CD4-positive, CD25-positive, alpha-beta regulatory T cell (primary cell): ENCODE results near the gene MSANTD7. TPM values are rescaled to one million over a fixed set of nuclear protein-coding genes. Genes with fewer than 3 reads are reported as not detected.

ENCODE experiments used
- ATAC-seq, 2 donors: fragments of 150-1000 bp; cut with Tn5 transposase; one replicate each; pipeline ENCODE4 v1.10.0; 2021; ENCODE audit warnings: low read depth in 2 of 2, moderate number of reproducible peaks in 2 of 2, moderate library complexity in 1 of 2
- DNase-seq, 3 donors: peaks; one replicate each; pipeline versions ENCODE4 v3.0.0 to v3.0.0-alpha.2; 2012 to 2022; ENCODE audit warnings: mixed read lengths in 1 of 3
- H3K27ac ChIP-seq: one replicate; pipeline ENCODE4 v1.7.0; 2013; ENCODE audit warnings: mild to moderate bottlenecking, low read length; ENCODE audit not compliant: insufficient read depth, poor library complexity, severe bottlenecking
- H3K27me3 ChIP-seq: one replicate; pipeline ENCODE4 v1.7.0; 2013; ENCODE audit warnings: low read length; ENCODE audit not compliant: control insufficient read depth, insufficient read depth
- H3K36me3 ChIP-seq: one replicate; pipeline ENCODE4 v1.7.0; 2013; ENCODE audit warnings: mild to moderate bottlenecking, low read length, moderate library complexity; ENCODE audit not compliant: control insufficient read depth, insufficient read depth
- H3K4me1 ChIP-seq: 2 replicates; pipeline ENCODE4 v1.7.0; 2013; ENCODE audit warnings: mild to moderate bottlenecking, low read length; ENCODE audit not compliant: insufficient read depth, control insufficient read depth, poor library complexity, severe bottlenecking
- H3K4me3 ChIP-seq: one replicate; pipeline ENCODE4 v1.7.0; 2013; ENCODE audit warnings: low read depth, mild to moderate bottlenecking, low read length, moderate library complexity
- H3K9me3 ChIP-seq, 2 experiments: 1 replicate in 1 of 2; 2 replicates in 1 of 2; pipeline ENCODE4 v1.7.0; 2013; ENCODE audit warnings: low read length in 2 of 2, mild to moderate bottlenecking in 1 of 2, moderate library complexity in 1 of 2; ENCODE audit not compliant: control insufficient read depth in 2 of 2
- H3K27ac Mint-ChIP-seq, 3 donors: one replicate each; pipeline ENCODE4 v1.8.0; 2020 to 2022; ENCODE audit warnings: mild to moderate bottlenecking in 3 of 3, mixed read lengths in 3 of 3, moderate library complexity in 2 of 3
- H3K27me3 Mint-ChIP-seq: one replicate; pipeline ENCODE4 v1.8.0; 2022; ENCODE audit warnings: mild to moderate bottlenecking, mixed read lengths
- H3K36me3 Mint-ChIP-seq: one replicate; pipeline ENCODE4 v1.8.0; 2020; ENCODE audit warnings: mixed read lengths
- H3K4me1 Mint-ChIP-seq, 4 donors: one replicate each; pipeline ENCODE4 v1.8.0; 2020 to 2022; ENCODE audit warnings: mixed read lengths in 4 of 4, mild to moderate bottlenecking in 1 of 4
- H3K4me3 Mint-ChIP-seq, 4 donors: one replicate each; pipeline ENCODE4 v1.8.0; 2020 to 2022; ENCODE audit warnings: mild to moderate bottlenecking in 4 of 4, mixed read lengths in 4 of 4, moderate library complexity in 3 of 4
- H3K9me3 Mint-ChIP-seq, 7 donors: one replicate each; pipeline ENCODE4 v1.8.0; 2020 to 2022; ENCODE audit warnings: mixed read lengths in 7 of 7, mild to moderate bottlenecking in 3 of 7, moderate library complexity in 2 of 7
- polyA plus RNA-seq, 4 donors: library from polyadenylated mRNA; unstranded; fragments of 300-500 nt; fragmentation: Illumina TruSeq; gene quantifications; one replicate each; pipeline ENCODE4 v1.2.3, GENCODE V29; 2021
- total RNA-seq: library from RNA; stranded (reverse); gene quantifications from one replicate; pipeline ENCODE4 v1.2.3, GENCODE V29; 2022

The MSANTD7 gene
- total RNA-seq (28.9 TPM), polyA plus RNA-seq (10 to 100 TPM in 1 of 4 donors, 1 to 10 TPM in 3; 8.4 to 11.7 (median 9.8) TPM)

GRCh38 chr10:14837757-14838581, at the start of gene MSANTD7, which contains the start of the genes CDNF and HSPA14:
TSS of gene MSANTD7 (plus strand) at chr10:14838306. CDS start at chr10:14842285, 3,979 bp downstream.
TSS of gene CDNF (minus strand) at chr10:14838037. CDS start at chr10:14837946, 91 bp downstream.
TSS of gene HSPA14 (plus strand) at chr10:14838306. CDS start at chr10:14838403, 97 bp downstream.
- Histone ChIP-seq H3K27me3 (no peaks in the 10 kb centered on the region), H3K27ac (peak within 1 kb of the TSS; percentile 90), H3K4me3 (peak within 1 kb of the TSS; percentile 91), H3K4me1 (peaks cover 22% of the 10 kb centered on the region), H3K9me3 (no peaks in the 10 kb centered on the region), H3K36me3 (peaks cover 24% of the 10 kb centered on the region)
- H3K27ac Mint-ChIP-seq, result peak within 1 kb of the TSS; percentile 95 to 99 (median 98)
- no peaks in the 10 kb centered on the region for H3K27me3 Mint-ChIP-seq
- H3K9me3 Mint-ChIP-seq, result no peaks in the 10 kb centered on the region
- ATAC-seq, result peak; percentile 94 to 95
- peaks cover 7% of the 10 kb centered on the region for H3K36me3 Mint-ChIP-seq
- peak; percentile 99 to 100 (median 100) for DNase-seq
- H3K4me1 Mint-ChIP-seq, result peaks cover 15 to 37% (median 27%) of the 10 kb centered on the region in 4 donors
- H3K4me3 Mint-ChIP-seq, result peak within 1 kb of the TSS; percentile 96 to 99 (median 97)

GRCh38 chr10:14798636-14799035, 39.5 kb upstream of the MSANTD7 start:
- Mint-ChIP-seq H3K4me1 (no peaks in the 10 kb centered on the region), H3K27me3 (peaks cover 29% of the 10 kb centered on the region), H3K36me3 (no peaks in the 10 kb centered on the region), H3K4me3 (no peak overlapping the region), H3K27ac (no peak overlapping the region), H3K9me3 (peaks cover 0 to 2% (median 0%) of the 10 kb centered on the region in 7 donors)
- DNase-seq (no peak), ATAC-seq (no peak)
- Histone ChIP-seq H3K27ac (no peak overlapping the region), H3K36me3 (no peaks in the 10 kb centered on the region), H3K27me3 (peaks cover 4% of the 10 kb centered on the region), H3K4me3 (no peak overlapping the region), H3K4me1 (no peaks in the 10 kb centered on the region), H3K9me3 (no peaks in the 10 kb centered on the region)

- ATAC-seq (no peak), DNase-seq (no peak)
- Mint-ChIP-seq H3K4me1 (no peaks in the 10 kb centered on the region), H3K4me3 (no peak overlapping the region), H3K36me3 (no peaks in the 10 kb centered on the region), H3K27ac (peak overlapping the region in 1 of 3 donors; percentile 5), H3K27me3 (peaks cover 29% of the 10 kb centered on the region), H3K9me3 (peaks cover 0 to 2% (median 0%) of the 10 kb centered on the region in 7 donors)
- no peaks in the 10 kb centered on the region for H3K36me3 ChIP-seq
- no peak overlapping the region for H3K4me3 ChIP-seq
- H3K9me3 ChIP-seq, result no peaks in the 10 kb centered on the region
- no peaks in the 10 kb centered on the region for H3K4me1 ChIP-seq
- H3K27ac ChIP-seq, result no peak overlapping the region
- peaks cover 4% of the 10 kb centered on the region for H3K27me3 ChIP-seq
These were observed 37.7 kb upstream of the MSANTD7 start for GRCh38 chr10:14800397-14800796.

GRCh38 chr10:14801723-14802122, 36.4 kb upstream of the MSANTD7 start:
- Histone ChIP-seq H3K9me3 (no peaks in the 10 kb centered on the region), H3K36me3 (no peaks in the 10 kb centered on the region), H3K27me3 (peaks cover 6% of the 10 kb centered on the region), H3K27ac (no peak overlapping the region), H3K4me3 (no peak overlapping the region), H3K4me1 (no peaks in the 10 kb centered on the region)
- Mint-ChIP-seq H3K9me3 (peaks cover 0 to 2% (median 0%) of the 10 kb centered on the region in 7 donors), H3K4me3 (no peak overlapping the region), H3K4me1 (no peaks in the 10 kb centered on the region), H3K27ac (no peak overlapping the region), H3K27me3 (peaks cover 33% of the 10 kb centered on the region), H3K36me3 (no peaks in the 10 kb centered on the region)
- DNase-seq, result no peak
- no peak for ATAC-seq

GRCh38 chr10:14803827-14804226, 34.3 kb upstream of the MSANTD7 start:
- Mint-ChIP-seq H3K9me3 (peaks cover 0 to 2% (median 0%) of the 10 kb centered on the region in 7 donors), H3K27me3 (peaks cover 28% of the 10 kb centered on the region), H3K4me3 (no peak overlapping the region), H3K4me1 (no peaks in the 10 kb centered on the region), H3K27ac (no peak overlapping the region), H3K36me3 (no peaks in the 10 kb centered on the region)
- no peaks in the 10 kb centered on the region for H3K36me3 ChIP-seq
- ATAC-seq, result no peak
- no peaks in the 10 kb centered on the region for H3K4me1 ChIP-seq
- H3K4me3 ChIP-seq, result no peak overlapping the region
- peaks cover 3% of the 10 kb centered on the region for H3K27me3 ChIP-seq
- no peaks in the 10 kb centered on the region for H3K9me3 ChIP-seq
- no peak for DNase-seq
- no peak overlapping the region for H3K27ac ChIP-seq

GRCh38 chr10:14806318-14806717, 31.8 kb upstream of the MSANTD7 start:
- Mint-ChIP-seq H3K27me3 (peaks cover 21% of the 10 kb centered on the region), H3K27ac (no peak overlapping the region), H3K9me3 (no peaks in the 10 kb centered on the region), H3K4me3 (no peak overlapping the region), H3K4me1 (no peaks in the 10 kb centered on the region), H3K36me3 (no peaks in the 10 kb centered on the region)
- no peaks in the 10 kb centered on the region for H3K9me3 ChIP-seq
- no peak for ATAC-seq
- H3K4me3 ChIP-seq, result no peak overlapping the region
- no peak for DNase-seq
- no peaks in the 10 kb centered on the region for H3K4me1 ChIP-seq
- no peak overlapping the region for H3K27ac ChIP-seq
- peaks cover 3% of the 10 kb centered on the region for H3K27me3 ChIP-seq
- H3K36me3 ChIP-seq, result no peaks in the 10 kb centered on the region

- Mint-ChIP-seq H3K9me3 (peaks cover 0 to 2% (median 0%) of the 10 kb centered on the region in 7 donors), H3K27ac (no peak overlapping the region), H3K36me3 (no peaks in the 10 kb centered on the region), H3K4me3 (no peak overlapping the region), H3K27me3 (peaks cover 15% of the 10 kb centered on the region), H3K4me1 (peaks cover 0 to 9% (median 0%) of the 10 kb centered on the region in 4 donors)
- H3K4me1 ChIP-seq, result no peaks in the 10 kb centered on the region
- peaks cover 2% of the 10 kb centered on the region for H3K27me3 ChIP-seq
- ATAC-seq (no peak), DNase-seq (no peak)
- no peaks in the 10 kb centered on the region for H3K9me3 ChIP-seq
- H3K36me3 ChIP-seq, result no peaks in the 10 kb centered on the region
- H3K27ac ChIP-seq, result no peak overlapping the region
- no peak overlapping the region for H3K4me3 ChIP-seq
These were observed 26.8 kb upstream of the MSANTD7 start for GRCh38 chr10:14810969-14811953.
